HCT116 (cell line): Measurements from ENCODE around the gene OR2H2. TPM values are rescaled to one million over a fixed set of nuclear protein-coding genes. Genes with fewer than 3 reads are reported as not detected.

ENCODE experiments used
- ATAC-seq: fragments of 200-7000 bp; cut with Tn5 transposase; 2 replicates; pipeline ENCODE4 v1.9.1; 2020; ENCODE audit warnings: mild to moderate bottlenecking, moderate library complexity
- BruUV-seq: library from RNA; stranded (reverse); fragments of 400-500 nt; replicated peaks from 2 replicates; lab custom pipeline; 2021; lab: Mats Ljungman, UMichigan
- CTCF ChIA-PET: fragments of 300-600 bp; sonication (Branson Sonifier 250); formaldehyde crosslinking; loops from one replicate; lab custom pipeline; 2021; ENCODE audit warnings: antibody characterized with exemption; lab: Charles Lee
- POLR2A ChIA-PET: fragments of 300-600, 350-600 bp; sonication (Branson Sonifier 250); formaldehyde crosslinking; loops from one replicate; lab custom pipeline; 2021; ENCODE audit warnings: antibody characterized with exemption; lab: Charles Lee
- RAD21 ChIA-PET, 2 experiments: fragments of 300-600 bp; sonication (Branson Sonifier 250); formaldehyde crosslinking; loops; one replicate each; lab custom pipeline; 2023; ENCODE audit warnings: low total read pairs in 2 of 2; ENCODE audit not compliant: uncharacterized antibody in 2 of 2, unreplicated experiment in 2 of 2, low non-redundant PET in 1 of 2; lab: Charles Lee
- DNase-seq: peaks from one replicate; pipeline ENCODE4 v3.0.0-alpha.2; 2010; ENCODE audit warnings: low read depth, low spot score
- H2AFZ ChIP-seq: fragments of 200-600 bp; shearing (Covaris generic), sonication (generic); 2 replicates; pipeline ENCODE4 v1.6.1; 2017; ENCODE audit warnings: low read depth, mixed run types, mixed read lengths, antibody characterized with exemption, low read length; ENCODE audit not compliant: poor library complexity, severe bottlenecking
- H3K27ac ChIP-seq: 2 replicates; pipeline ENCODE4 v1.5.1; 2012; ENCODE audit warnings: low read depth, low read length
- H3K27me3 ChIP-seq: fragments of 200-600 bp; sonication (generic); 2 replicates; pipeline ENCODE4 v1.6.1; 2016; ENCODE audit warnings: mixed run types, low read length, mixed read lengths; ENCODE audit not compliant: insufficient read depth
- H3K36me3 ChIP-seq, 2 experiments: fragments of 200-500 bp in 1 of 2; fragments of 200-600 bp in 1 of 2; sonication (Bioruptor generic) in 1 of 2; sonication (generic) in 1 of 2; 2 replicates each; pipeline versions ENCODE4 v1.5.1 to v1.6.1; 2014 to 2016; ENCODE audit warnings: low read length in 2 of 2, inconsistent platforms in 1 of 2, mixed read lengths in 1 of 2, mixed run types in 1 of 2; ENCODE audit not compliant: insufficient read depth in 2 of 2, control insufficient read depth in 1 of 2
- H3K4me1 ChIP-seq, 2 experiments: fragments of 200-600 bp in 1 of 2; sonication (generic) in 1 of 2; 2 replicates each; pipeline versions ENCODE4 v1.5.1 to v1.6.1; 2012 to 2017; ENCODE audit warnings: low read length in 2 of 2, inconsistent platforms in 1 of 2, mild to moderate bottlenecking in 1 of 2, mixed read lengths in 1 of 2, mixed run types in 1 of 2, moderate library complexity in 1 of 2; ENCODE audit not compliant: insufficient read depth in 2 of 2, control insufficient read depth in 1 of 2
- H3K4me2 ChIP-seq: fragments of 200-600 bp; sonication (generic); 2 replicates; pipeline ENCODE4 v1.6.1; 2017; ENCODE audit warnings: mixed run types, low read length, mixed read lengths
- H3K4me3 ChIP-seq, 2 experiments: fragments of 200-600 bp in 1 of 2; sonication (generic) in 1 of 2; replicated peaks in 1 of 2; 2 replicates each; pipeline ENCODE4 v1.5.1; 2011 to 2016; ENCODE audit warnings: low read length in 2 of 2, control low read depth in 1 of 2, low read depth in 1 of 2, mild to moderate bottlenecking in 1 of 2, mixed read lengths in 1 of 2, mixed run types in 1 of 2
- H3K79me2 ChIP-seq: fragments of 200-600 bp; sonication (generic); 2 replicates; pipeline ENCODE4 v1.6.1; 2017; ENCODE audit warnings: mild to moderate bottlenecking, mixed run types, low read length, moderate library complexity, mixed read lengths; ENCODE audit not compliant: insufficient read depth
- H3K9ac ChIP-seq: fragments of 200-600 bp; sonication (generic); 2 replicates; pipeline ENCODE4 v1.6.1; 2016; ENCODE audit warnings: low read length, mixed read lengths
- H3K9me2 ChIP-seq: fragments of 200-600 bp; sonication (generic), shearing (Covaris generic); 2 replicates; pipeline ENCODE4 v1.6.1; 2017; ENCODE audit warnings: mixed run types, mild to moderate bottlenecking, moderate library complexity; ENCODE audit not compliant: insufficient read depth
- H3K9me3 ChIP-seq, 2 experiments: fragments of 200-500 bp in 1 of 2; fragments of 200-600 bp in 1 of 2; sonication (Bioruptor generic) in 1 of 2; sonication (generic) in 1 of 2; 2 replicates each; pipeline ENCODE4 v1.6.1; 2014 to 2017; ENCODE audit warnings: low read length in 2 of 2, mixed read lengths in 2 of 2, inconsistent platforms in 1 of 2, low read depth in 1 of 2, mild to moderate bottlenecking in 1 of 2, mixed run types in 1 of 2, moderate library complexity in 1 of 2; ENCODE audit not compliant: control insufficient read depth in 1 of 2, insufficient read depth in 1 of 2
- H4K20me1 ChIP-seq: fragments of 200-600 bp; sonication (generic), shearing (Covaris generic); 2 replicates; pipeline ENCODE4 v1.6.1; 2017; ENCODE audit warnings: mixed run types, mild to moderate bottlenecking, moderate library complexity; ENCODE audit not compliant: insufficient read depth
- CBX3 ChIP-seq: IDR thresholded peaks from 2 replicates; pipeline ENCODE4 v1.6.1; 2012; ENCODE audit warnings: low read depth
- CEBPB ChIP-seq: IDR thresholded peaks from 2 replicates; pipeline ENCODE4 v1.6.1; 2012; ENCODE audit warnings: low read depth
- EGR1 ChIP-seq: IDR thresholded peaks from 2 replicates; pipeline ENCODE4 v1.6.1; 2012; ENCODE audit warnings: low read depth
- EZH2 ChIP-seq: fragments of 200-600 bp; sonication (generic); IDR thresholded peaks from 2 replicates; pipeline ENCODE4 v1.6.1; 2017; ENCODE audit warnings: antibody characterized with exemption, mixed run types
- POLR2A ChIP-seq: IDR thresholded peaks from 2 replicates; pipeline ENCODE4 v1.7.0; 2011; ENCODE audit warnings: borderline replicate concordance; ENCODE audit not compliant: insufficient read depth, insufficient read length; ENCODE audit errors: extremely low read depth
- POLR2AphosphoS5 ChIP-seq: IDR thresholded peaks from 2 replicates; pipeline ENCODE4 v1.6.1; 2011; ENCODE audit warnings: mild to moderate bottlenecking, low read depth, low read length, moderate library complexity
- SIN3A ChIP-seq: IDR thresholded peaks from 2 replicates; pipeline ENCODE4 v1.6.1; 2012; ENCODE audit warnings: low read depth
- SRF ChIP-seq: IDR thresholded peaks from 2 replicates; pipeline ENCODE4 v1.6.1; 2012; ENCODE audit warnings: low read depth
- YY1 ChIP-seq: IDR thresholded peaks from 2 replicates; pipeline ENCODE4 v1.6.1; 2011; ENCODE audit warnings: low read length, low read depth, moderate library complexity, mild to moderate bottlenecking; ENCODE audit not compliant: insufficient replicate concordance; ENCODE audit errors: extremely low read depth
- ZBTB33 ChIP-seq: IDR thresholded peaks from 2 replicates; pipeline ENCODE4 v1.6.1; 2011; ENCODE audit warnings: mild to moderate bottlenecking, low read length, moderate library complexity; ENCODE audit not compliant: insufficient replicate concordance; ENCODE audit errors: extremely low read depth
- ZFX ChIP-seq: fragments of 450-650 bp; IDR thresholded peaks from 2 replicates; pipeline ENCODE4 v1.6.1; 2017
- intact Hi-C: fragments of 100-400 bp; cut with micrococcal nuclease; formaldehyde crosslinking; loops from 2 replicates; pipeline ENCODE4 v1.10.0; 2022
- total RNA-seq: library from RNA; stranded (reverse); gene quantifications from one replicate; pipeline ENCODE4 v1.2.1, GENCODE V29; 2021; ENCODE audit not compliant: unreplicated experiment
- TF ChIP-seq, protein P1 (sequence below), 3 experiments: fragments of 200-600 bp in 1 of 3; sonication (generic) in 1 of 3; IDR thresholded peaks in 2 of 3; conservative IDR thresholded peaks in 1 of 3; 2 replicates each; pipeline ENCODE4 v1.5.1; 2012 to 2017; ENCODE audit warnings: low read depth in 2 of 3, low read length in 2 of 3, antibody characterized with exemption in 1 of 3, borderline replicate concordance in 1 of 3, control low read depth in 1 of 3, mild to moderate bottlenecking in 1 of 3, mixed read lengths in 1 of 3, mixed run types in 1 of 3, moderate library complexity in 1 of 3; ENCODE audit not compliant: insufficient read depth in 1 of 3

The OR2H2 gene
- total RNA-seq, 1 experiment from 2014 or later, result not detected

DNA sequence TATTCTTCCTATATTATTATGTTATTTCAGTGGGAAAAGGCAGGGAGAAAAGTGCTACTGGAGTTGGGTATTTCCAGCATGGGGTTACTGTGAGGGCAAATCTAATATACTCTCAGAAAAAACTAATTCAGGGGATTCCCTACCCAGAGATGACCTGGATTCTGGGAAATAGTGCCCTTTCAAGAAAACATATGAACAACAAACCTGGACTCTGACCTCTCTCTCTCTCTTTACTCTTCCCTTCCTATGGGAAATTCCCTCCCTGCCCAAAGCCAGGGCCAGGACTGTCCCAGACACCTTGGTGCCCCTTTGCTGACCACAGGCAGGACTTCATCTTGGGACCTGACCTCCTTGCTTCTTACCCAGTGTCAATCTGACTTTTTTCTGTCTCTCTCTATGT is 23.8 kb upstream of the OR2H2 start:
- Histone ChIP-seq H3K4me2 (no peak overlapping the region), H3K9ac (no peak overlapping the region), H3K9me3 (no peaks in the 10 kb centered on the region), H3K79me2 (no peaks in the 10 kb centered on the region), H3K27ac (no peak overlapping the region), H3K27me3 (no peaks in the 10 kb centered on the region), H3K4me1 (no peaks in the 10 kb centered on the region), H3K36me3 (no peaks in the 10 kb centered on the region), H3K4me3 (no peak overlapping the region), H2AFZ (no peak overlapping the region), H3K9me2 (no peaks in the 10 kb centered on the region), H4K20me1 (no peaks in the 10 kb centered on the region)
- CTCF ChIA-PET, result no interaction called here
- RAD21 ChIA-PET, result no interaction called here
- POLR2A ChIA-PET, result no interaction called here
- intact Hi-C loops, result no loop called here
- TF ChIP-seq, protein P1, sequence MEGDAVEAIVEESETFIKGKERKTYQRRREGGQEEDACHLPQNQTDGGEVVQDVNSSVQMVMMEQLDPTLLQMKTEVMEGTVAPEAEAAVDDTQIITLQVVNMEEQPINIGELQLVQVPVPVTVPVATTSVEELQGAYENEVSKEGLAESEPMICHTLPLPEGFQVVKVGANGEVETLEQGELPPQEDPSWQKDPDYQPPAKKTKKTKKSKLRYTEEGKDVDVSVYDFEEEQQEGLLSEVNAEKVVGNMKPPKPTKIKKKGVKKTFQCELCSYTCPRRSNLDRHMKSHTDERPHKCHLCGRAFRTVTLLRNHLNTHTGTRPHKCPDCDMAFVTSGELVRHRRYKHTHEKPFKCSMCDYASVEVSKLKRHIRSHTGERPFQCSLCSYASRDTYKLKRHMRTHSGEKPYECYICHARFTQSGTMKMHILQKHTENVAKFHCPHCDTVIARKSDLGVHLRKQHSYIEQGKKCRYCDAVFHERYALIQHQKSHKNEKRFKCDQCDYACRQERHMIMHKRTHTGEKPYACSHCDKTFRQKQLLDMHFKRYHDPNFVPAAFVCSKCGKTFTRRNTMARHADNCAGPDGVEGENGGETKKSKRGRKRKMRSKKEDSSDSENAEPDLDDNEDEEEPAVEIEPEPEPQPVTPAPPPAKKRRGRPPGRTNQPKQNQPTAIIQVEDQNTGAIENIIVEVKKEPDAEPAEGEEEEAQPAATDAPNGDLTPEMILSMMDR (IDR thresholded peaks at IDR 0.05 in 2 of 3, conservative IDR thresholded peaks at IDR 0.05 in 1 of 3; ENCODE audit: borderline replicate concordance in 1 of 3, insufficient read depth in 1 of 3, low read depth in 2 of 3, low read length in 2 of 3), result no peak
- no peak for TF ChIP-seq ZFX
- TF ChIP-seq YY1, result no peak
- TF ChIP-seq CEBPB, result no peak
- no peak for TF ChIP-seq SRF
- TF ChIP-seq POLR2A, result no peak
- BruUV-seq, result no TSS peak
- DNase-seq (no peak), ATAC-seq (no peak)

DNA sequence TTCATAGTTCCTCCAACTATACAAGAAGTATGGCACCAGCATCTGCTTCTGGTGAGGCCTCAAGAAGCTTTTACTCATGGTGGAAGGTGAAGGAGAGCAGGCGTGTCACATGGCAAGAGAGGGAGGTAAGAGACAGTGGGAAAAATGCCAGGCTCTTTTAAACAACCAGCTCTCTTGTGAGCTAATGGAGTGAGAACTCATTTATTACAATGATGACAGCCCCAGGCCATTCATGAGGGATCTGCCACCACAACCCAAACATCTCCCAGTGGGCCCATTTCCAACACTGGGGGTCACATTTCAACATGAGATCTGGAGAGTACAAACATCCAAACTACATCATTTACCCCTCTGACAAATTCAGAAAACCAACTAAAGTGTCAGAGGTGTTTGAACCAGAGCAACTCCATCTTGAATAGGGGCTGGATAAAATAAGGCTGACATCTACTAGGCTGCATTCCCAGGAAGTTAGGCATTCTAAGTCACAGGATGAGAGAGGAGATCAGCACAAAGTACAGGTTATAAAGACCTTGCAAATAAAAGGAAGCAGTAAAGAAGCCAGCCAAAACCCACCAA is 23.2 kb upstream of the OR2H2 start:
- H3K9ac ChIP-seq, result no peak overlapping the region
- POLR2A ChIA-PET, result no interaction called here
- no peaks in the 10 kb centered on the region for H3K27me3 ChIP-seq
- no peaks in the 10 kb centered on the region for H4K20me1 ChIP-seq
- no peak overlapping the region for H3K4me3 ChIP-seq
- no peak overlapping the region for H3K27ac ChIP-seq
- RAD21 ChIA-PET, result no interaction called here
- CTCF ChIA-PET, result no interaction called here
- DNase-seq, result no peak
- TF ChIP-seq CBX3, result no peak
- no peak for TF ChIP-seq SIN3A
- TF ChIP-seq CEBPB, result no peak
- no peak for TF ChIP-seq EZH2
- TF ChIP-seq ZBTB33, result no peak
- no peak for TF ChIP-seq ZFX
- no peak for TF ChIP-seq EGR1
- TF ChIP-seq, protein P1 (IDR thresholded peaks at IDR 0.05 in 2 of 3, conservative IDR thresholded peaks at IDR 0.05 in 1 of 3; ENCODE audit: borderline replicate concordance in 1 of 3, insufficient read depth in 1 of 3, low read depth in 2 of 3, low read length in 2 of 3), result no peak
- no peak for TF ChIP-seq SRF
- TF ChIP-seq POLR2AphosphoS5, result no peak
- TF ChIP-seq, all 23 proteins: peak for 0
- Histone ChIP-seq H3K4me2 (no peak overlapping the region), H3K4me1 (no peaks in the 10 kb centered on the region), H3K36me3 (no peaks in the 10 kb centered on the region), H3K9me3 (no peaks in the 10 kb centered on the region), H3K9me2 (no peaks in the 10 kb centered on the region), H3K79me2 (no peaks in the 10 kb centered on the region), H2AFZ (no peak overlapping the region)
- no TSS peak for BruUV-seq
- ATAC-seq, result no peak
- intact Hi-C loops, result no loop called here
